Liver (tissue), 3 donors: ENCODE measurements around the gene IGF1R.

Source experiments
- ATF3 ChIP-seq: IDR thresholded peaks from 2 replicates; pipeline ENCODE4 v1.6.1; 2016; ENCODE audit warnings: antibody characterized with exemption
- CTCF ChIP-seq: fragments of 150-350 bp; IDR thresholded peaks from 2 replicates; pipeline ENCODE4 v1.5.1; 2017; ENCODE audit warnings: improper control_type of control experiment, low read depth, low read length; ENCODE audit not compliant: missing input control
- EGR1 ChIP-seq, 2 donors: IDR thresholded peaks; 2 replicates each; pipeline ENCODE4 v1.6.1; 2016 to 2018; ENCODE audit warnings: antibody characterized with exemption in 2 of 2, low read depth in 2 of 2
- FOXA1 ChIP-seq: IDR thresholded peaks from 2 replicates; pipeline ENCODE4 v1.6.1; 2016; ENCODE audit warnings: antibody characterized with exemption
- FOXA2 ChIP-seq: IDR thresholded peaks from 2 replicates; pipeline ENCODE4 v1.6.1; 2016; ENCODE audit warnings: antibody characterized with exemption
- GABPA ChIP-seq, 2 donors: IDR thresholded peaks in 1 of 2; conservative IDR thresholded peaks in 1 of 2; 2 replicates each; pipeline ENCODE4 v1.6.1; 2016; ENCODE audit warnings: antibody characterized with exemption in 2 of 2, mild to moderate bottlenecking in 1 of 2, moderate library complexity in 1 of 2
- JUND ChIP-seq, 2 donors: IDR thresholded peaks; 2 replicates each; pipeline ENCODE4 v1.6.1; 2016; ENCODE audit warnings: antibody characterized with exemption in 2 of 2
- MAX ChIP-seq: IDR thresholded peaks from 2 replicates; pipeline ENCODE4 v1.6.1; 2016; ENCODE audit warnings: antibody characterized with exemption
- RAD21 ChIP-seq, 2 donors: IDR thresholded peaks; 2 replicates each; pipeline ENCODE4 v1.6.1; 2016; ENCODE audit warnings: antibody characterized with exemption in 2 of 2, mild to moderate bottlenecking in 2 of 2
- REST ChIP-seq: IDR thresholded peaks from 2 replicates; pipeline ENCODE4 v1.6.1; 2016; ENCODE audit warnings: antibody characterized with exemption, mild to moderate bottlenecking
- RXRA ChIP-seq, 2 donors: IDR thresholded peaks; 2 replicates each; pipeline ENCODE4 v1.6.1; 2017 to 2018; ENCODE audit warnings: antibody characterized with exemption in 2 of 2, mild to moderate bottlenecking in 1 of 2
- SP1 ChIP-seq: IDR thresholded peaks from 2 replicates; pipeline ENCODE4 v1.6.1; 2018; ENCODE audit warnings: antibody characterized with exemption, mild to moderate bottlenecking
- TAF1 ChIP-seq: conservative IDR thresholded peaks from 2 replicates; pipeline ENCODE4 v1.6.1; 2016; ENCODE audit warnings: antibody characterized with exemption, mild to moderate bottlenecking
- YY1 ChIP-seq: IDR thresholded peaks from 2 replicates; pipeline ENCODE4 v1.6.1; 2016; ENCODE audit warnings: antibody characterized with exemption, mild to moderate bottlenecking
- donor health status: healthy.
- donor health status: healthy.

GRCh38 chr15:98931004-98931403 is 282.7 kb downstream of the IGF1R start:
- TF ChIP-seq CTCF (no peak), FOXA1 (no peak), EGR1 (IDR thresholded peaks at IDR 0.05; ENCODE audit: low read depth in 2 of 2) (no peak), ATF3 (no peak), YY1 (no peak), REST (no peak), GABPA (IDR thresholded peaks at IDR 0.05 in 1 of 2, conservative IDR thresholded peaks at IDR 0.05 in 1 of 2) (no peak), JUND (IDR thresholded peaks at IDR 0.05) (no peak), FOXA2 (no peak), RXRA (IDR thresholded peaks at IDR 0.05) (no peak), RAD21 (IDR thresholded peaks at IDR 0.05) (no peak), TAF1 (no peak), SP1 (no peak), MAX (no peak)
